Stomach (tissue), 8 donors: ENCODE measurements around the gene SSMEM1. TPM values are rescaled to one million over a fixed set of nuclear protein-coding genes. Genes with fewer than 3 reads are reported as not detected.

ENCODE experiments used
- polyA plus RNA-seq, 3 donors: library from polyadenylated mRNA; stranded (reverse); fragments of 200-250 nt; gene quantifications; one replicate each; pipeline ENCODE4 v1.2.3, GENCODE V29; 2013
- total RNA-seq, 5 donors: library from RNA; depleted of rRNA; stranded (reverse); fragments of >200 nt; gene quantifications; one replicate each; pipeline versions ENCODE4 v1.1.0 to v1.2.3, GENCODE V29; 2014 to 2016
- donor health status: healthy with polysubstance abuse.
- donor health status: Bipolar disorder and iron deficiency.
- donor health status: healthy.

SSMEM1 gene
- total and polyA plus RNA-seq, 8 donors = not detected

Other genes starting within 250 kb of the SSMEM1 start
- gene ZC3HC1, start 156.5 kb upstream of the SSMEM1 start, total RNA-seq = 10 to 100 TPM in 1 of 5 donors, 1 to 10 TPM in 3, under 1 TPM in 1; 0.29 to 14.1 (median 5.8) TPM
- gene ZC3HC1, start 156.5 kb upstream of the SSMEM1 start, polyA plus RNA-seq = 10 to 100 TPM in 2 of 3 donors, 1 to 10 TPM in 1; 8.6 to 11.9 (median 10.5) TPM
- gene KLHDC10, start 137.3 kb upstream of the SSMEM1 start, total RNA-seq = 10 to 100 TPM; 16.4 to 49.0 (median 29.5) TPM
- gene KLHDC10, start 137.3 kb upstream of the SSMEM1 start, polyA plus RNA-seq = 1 to 10 TPM; 5.8 to 9.0 (median 7.9) TPM
- 10 to 100 TPM in 4 of 5 donors, 1 to 10 TPM in 1; 6.1 to 24.6 (median 13.2) TPM for gene TMEM209, start 2.5 kb upstream of the SSMEM1 start, total RNA-seq
- gene TMEM209, start 2.5 kb upstream of the SSMEM1 start, polyA plus RNA-seq = 1 to 10 TPM; 3.2 to 5.2 (median 4.3) TPM
- 10 to 100 TPM in 3 of 5 donors, 1 to 10 TPM in 1, not detected in 1; 4.1 to 65.8 (median 40.9) TPM for gene CPA2, start 59.0 kb downstream of the SSMEM1 start, total RNA-seq
- gene CPA2, start 59.0 kb downstream of the SSMEM1 start, polyA plus RNA-seq = 10 to 100 TPM; 54.9 to 62.8 (median 58.3) TPM
- not detected for gene CPA4, start 85.3 kb downstream of the SSMEM1 start, total RNA-seq
- gene CPA4, start 85.3 kb downstream of the SSMEM1 start, polyA plus RNA-seq = under 1 TPM in 2 of 3 donors, not detected in 1; 0.12 to 0.90 TPM
- not detected for gene CPA5, start 137.0 kb downstream of the SSMEM1 start, total RNA-seq
- under 1 TPM in 1 of 3 donors, not detected in 2; 0.48 TPM for gene CPA5, start 137.0 kb downstream of the SSMEM1 start, polyA plus RNA-seq
- not detected for gene CPA1, start 172.6 kb downstream of the SSMEM1 start, total RNA-seq
- gene CPA1, start 172.6 kb downstream of the SSMEM1 start, polyA plus RNA-seq = 10 to 100 TPM in 1 of 3 donors, 1 to 10 TPM in 2; 1.7 to 17.3 (median 5.5) TPM
- gene CEP41, start 233.2 kb downstream of the SSMEM1 start, total RNA-seq = 1 to 10 TPM in 3 of 5 donors, under 1 TPM in 2; 0.58 to 6.2 (median 2.6) TPM
- 1 to 10 TPM; 2.2 to 5.2 (median 4.5) TPM for gene CEP41, start 233.2 kb downstream of the SSMEM1 start, polyA plus RNA-seq